HG02981 (cell line): ENCODE results near the gene DENND1B.

ENCODE experiments used
- ATAC-seq: cut with Tn5 transposase; IDR thresholded peaks from one replicate; pipeline ENCODE4 v1.9.1; 2021; ENCODE audit warnings: mild to moderate bottlenecking, moderate library complexity; ENCODE audit not compliant: unreplicated experiment

DENND1B gene

GRCh38 chr1:197472141-197472540 lies 303.1 kb downstream of the DENND1B start:
- ATAC-seq = no peak

- no peak for ATAC-seq
These were observed 303.9 kb downstream of the DENND1B start for GRCh38 chr1:197471248-197471985.

- ATAC-seq = no peak
These were observed 304.9 kb downstream of the DENND1B start for GRCh38 chr1:197470330-197470729.

GRCh38 chr1:197469620-197470210 lies 305.6 kb downstream of the DENND1B start:
- ATAC-seq = no peak

GRCh38 chr1:197468543-197469175 lies 306.6 kb downstream of the DENND1B start:
- no peak for ATAC-seq

GRCh38 chr1:197467881-197468280 lies 307.4 kb downstream of the DENND1B start:
- ATAC-seq = no peak

GRCh38 chr1:197466813-197467212 lies 308.5 kb downstream of the DENND1B start:
- no peak for ATAC-seq

- ATAC-seq = no peak
These were observed 309.6 kb downstream of the DENND1B start for GRCh38 chr1:197465528-197466327.

GRCh38 chr1:197464044-197464443 lies 311.2 kb downstream of the DENND1B start:
- ATAC-seq = no peak

GRCh38 chr1:197463142-197463541 lies 312.1 kb downstream of the DENND1B start:
- no peak for ATAC-seq

- ATAC-seq = no peak
These were observed 312.7 kb downstream of the DENND1B start for GRCh38 chr1:197462539-197462938.
